Activated CD4-positive, alpha-beta T cell treated with anti-CD3 and anti-CD28 coated beads, Interleukin-2, amount 10 ng/mL, durations not matched to agents 24 days and 14 days (primary cell): ENCODE measurements around the gene LYSET. TPM values are rescaled to one million over a fixed set of nuclear protein-coding genes. Genes with fewer than 3 reads are reported as not detected.

Experiments used
- DNase-seq: peaks from one replicate; pipeline ENCODE4 v3.0.0; 2022
- H3K27ac Mint-ChIP-seq: one replicate; pipeline ENCODE4 v1.8.0; 2022; ENCODE audit warnings: mild to moderate bottlenecking, mixed read lengths
- H3K27me3 Mint-ChIP-seq: one replicate; pipeline ENCODE4 v1.8.0; 2022; ENCODE audit warnings: mixed read lengths
- H3K36me3 Mint-ChIP-seq: one replicate; pipeline ENCODE4 v1.8.0; 2022; ENCODE audit warnings: low read depth, mild to moderate bottlenecking, mixed read lengths
- H3K4me1 Mint-ChIP-seq: one replicate; pipeline ENCODE4 v1.8.0; 2021; ENCODE audit warnings: mixed read lengths
- H3K4me3 Mint-ChIP-seq: one replicate; pipeline ENCODE4 v1.8.0; 2022; ENCODE audit warnings: mild to moderate bottlenecking, moderate library complexity, mixed read lengths
- H3K9me3 Mint-ChIP-seq: one replicate; pipeline ENCODE4 v1.8.0; 2021; ENCODE audit warnings: mixed read lengths
- intact Hi-C: fragments of 100-400 bp; cut with micrococcal nuclease; formaldehyde crosslinking; loops from one replicate; pipeline ENCODE4 v1.15.1; 2023
- total RNA-seq: library from RNA; stranded (reverse); gene quantifications from 2 replicates; pipeline ENCODE4 v1.2.3, GENCODE V29; 2022

Gene LYSET
- total RNA-seq, 1 donor from 2014 or later = 18.6 TPM

DNA sequence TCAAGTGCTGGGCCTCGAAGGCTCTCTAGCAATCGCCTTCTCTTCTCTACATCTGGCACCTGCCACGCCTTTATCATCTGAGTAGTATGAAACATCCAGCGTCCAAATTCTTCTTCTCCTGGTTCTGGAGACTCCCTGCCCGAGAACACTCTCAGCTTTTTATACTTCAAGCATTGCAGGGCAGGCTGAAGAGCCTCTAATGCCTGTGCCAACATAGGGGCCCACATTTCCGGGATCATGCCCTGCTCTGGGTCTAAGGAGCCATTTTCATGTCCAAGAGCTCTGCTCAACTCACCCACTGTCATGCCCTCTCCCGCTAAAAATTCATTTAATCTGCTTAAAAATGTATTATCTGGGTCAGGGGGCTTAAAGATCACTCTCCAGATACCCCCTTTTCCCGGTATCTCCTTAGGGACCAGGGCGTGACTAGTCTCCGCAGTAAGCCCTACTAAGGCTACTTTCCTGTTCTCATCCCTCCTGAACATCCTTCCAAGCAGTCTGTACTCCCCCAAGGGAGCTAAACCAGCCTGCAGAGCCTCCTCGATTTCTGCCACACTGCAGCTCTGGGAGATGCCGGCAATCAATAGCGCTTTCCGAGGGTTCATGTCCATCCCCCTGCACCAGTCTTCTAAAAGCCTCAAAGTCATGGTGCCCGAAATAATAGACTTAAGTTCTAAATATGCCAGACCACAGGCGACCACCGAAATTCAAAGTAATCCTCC lies 1.4 kb upstream of the LYSET start:
- Mint-ChIP-seq H3K27ac (peak overlapping the region; percentile 90), H3K4me3 (peak overlapping the region; percentile 95), H3K4me1 (peaks cover 24% of the 10 kb centered on the region), H3K36me3 (peaks cover 21% of the 10 kb centered on the region), H3K9me3 (no peaks in the 10 kb centered on the region), H3K27me3 (no peaks in the 10 kb centered on the region)
- DNase-seq = peak; percentile 59
- intact Hi-C loops = loop anchor here (2.0 kb wide), 1 partner anchor 69 kb away; the partner anchor contains the start of gene ITPK1

DNA sequence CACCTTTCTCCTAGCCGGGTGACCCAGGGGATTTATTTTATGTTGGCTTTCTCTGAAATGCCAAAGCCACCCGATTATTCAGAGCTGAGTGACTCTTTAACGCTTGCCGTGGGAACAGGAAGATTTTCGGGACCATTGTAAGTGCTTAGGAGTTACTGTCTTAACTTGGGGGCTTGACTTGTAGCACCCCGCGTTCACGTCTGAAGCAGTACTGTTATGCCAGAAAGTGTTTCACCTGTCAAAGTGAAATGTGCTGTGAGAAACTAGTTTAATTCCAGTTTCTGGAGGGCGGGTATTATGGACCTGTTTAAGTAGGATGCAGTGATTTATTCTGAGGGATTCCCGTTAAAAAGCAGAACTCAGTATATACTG lies 218 bp downstream of the LYSET start:
- H3K4me1 Mint-ChIP-seq = peaks cover 27% of the 10 kb centered on the region
- peak overlapping the region; percentile 88 for H3K27ac Mint-ChIP-seq
- H3K36me3 Mint-ChIP-seq = peaks cover 26% of the 10 kb centered on the region
- intact Hi-C loops = loop anchor here (1.0 to 2.0 kb wide), 2 partner anchors 22 to 71 kb away; partner anchors contain the start of genes GON7, ITPK1 and UBR7
- H3K4me3 Mint-ChIP-seq = peak overlapping the region; percentile 91
- no peaks in the 10 kb centered on the region for H3K27me3 Mint-ChIP-seq
- DNase-seq = no peak
- no peaks in the 10 kb centered on the region for H3K9me3 Mint-ChIP-seq

DNA sequence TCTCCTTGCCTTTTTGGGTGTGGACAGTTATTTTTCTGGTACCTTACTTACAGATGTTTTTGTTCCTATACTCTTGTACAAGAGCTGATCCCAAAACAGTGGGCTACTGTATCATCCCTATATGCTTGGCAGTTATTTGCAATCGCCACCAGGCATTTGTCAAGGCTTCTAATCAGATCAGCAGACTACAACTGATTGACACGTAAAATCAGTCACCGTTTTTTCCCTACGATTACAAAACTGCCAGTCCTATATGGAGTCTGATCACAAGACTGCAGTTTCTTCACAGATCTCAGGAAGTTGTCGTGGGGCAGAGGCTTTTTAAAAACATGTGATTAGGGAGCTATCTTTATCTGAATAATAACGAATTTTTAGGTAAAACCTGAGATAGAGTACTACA lies 1.3 kb downstream of the LYSET start:
- H3K4me3 Mint-ChIP-seq = peak overlapping the region; percentile 47
- intact Hi-C loops = no loop called here
- no peaks in the 10 kb centered on the region for H3K9me3 Mint-ChIP-seq
- no peak for DNase-seq
- no peaks in the 10 kb centered on the region for H3K27me3 Mint-ChIP-seq
- peaks cover 27% of the 10 kb centered on the region for H3K4me1 Mint-ChIP-seq
- no peak overlapping the region for H3K27ac Mint-ChIP-seq
- peaks cover 26% of the 10 kb centered on the region for H3K36me3 Mint-ChIP-seq

DNA sequence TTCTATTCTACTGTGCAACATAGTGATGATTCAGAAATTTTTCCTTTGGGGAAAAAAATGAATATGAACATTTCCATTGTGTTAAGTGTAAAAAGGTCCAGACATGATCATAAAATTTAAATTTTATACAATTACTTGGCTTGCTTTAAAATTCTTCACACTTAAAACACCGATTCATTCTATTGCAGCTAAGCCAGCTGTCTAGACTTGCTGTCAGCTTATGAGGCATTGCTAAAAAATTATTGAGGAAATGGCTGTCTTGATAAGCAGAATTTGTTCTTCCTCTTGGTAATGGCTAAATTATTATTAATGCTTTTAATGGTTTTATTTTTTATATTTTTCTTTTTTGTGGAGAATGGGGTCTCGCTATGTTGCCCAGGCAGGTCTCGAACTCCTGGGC lies 1.8 kb downstream of the LYSET start:
- no peaks in the 10 kb centered on the region for H3K27me3 Mint-ChIP-seq
- intact Hi-C loops = no loop called here
- H3K4me1 Mint-ChIP-seq = peaks cover 25% of the 10 kb centered on the region
- no peak for DNase-seq
- peaks cover 22% of the 10 kb centered on the region for H3K36me3 Mint-ChIP-seq
- H3K4me3 Mint-ChIP-seq = no peak overlapping the region
- no peaks in the 10 kb centered on the region for H3K9me3 Mint-ChIP-seq
- no peak overlapping the region for H3K27ac Mint-ChIP-seq

DNA sequence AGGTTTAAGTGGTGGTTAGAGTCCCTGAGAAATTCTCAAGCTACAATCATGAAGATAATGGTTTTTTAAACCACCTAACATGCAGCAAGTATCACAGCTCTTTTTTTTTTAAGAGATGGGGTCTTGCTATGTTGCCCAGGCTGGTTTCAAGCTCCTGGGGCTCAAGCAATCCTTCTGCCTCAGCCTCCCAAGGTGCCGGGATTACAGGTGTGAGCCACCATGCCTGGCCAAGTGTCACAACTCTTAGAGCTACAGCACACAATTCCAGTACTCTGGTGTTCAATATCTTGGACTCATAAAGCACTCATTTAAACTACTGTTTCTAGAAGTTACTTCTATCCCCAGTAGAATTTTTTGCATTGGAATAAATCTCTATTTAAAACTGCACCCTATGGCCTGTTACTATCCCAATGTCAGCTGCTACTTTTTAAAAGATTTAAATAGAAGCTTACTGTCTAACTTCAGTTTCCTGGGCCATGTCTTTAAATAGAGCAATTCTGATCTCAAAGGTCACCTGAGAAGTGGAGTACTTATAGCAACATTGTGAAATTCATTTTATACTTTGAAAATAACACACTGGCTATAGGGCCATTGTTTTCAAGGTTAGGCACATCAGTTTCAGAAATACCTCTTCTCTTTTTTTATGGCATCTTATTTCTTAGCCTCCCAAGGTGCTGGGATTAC lies 10.3 kb downstream of the LYSET start:
- H3K27me3 Mint-ChIP-seq = no peaks in the 10 kb centered on the region

DNA sequence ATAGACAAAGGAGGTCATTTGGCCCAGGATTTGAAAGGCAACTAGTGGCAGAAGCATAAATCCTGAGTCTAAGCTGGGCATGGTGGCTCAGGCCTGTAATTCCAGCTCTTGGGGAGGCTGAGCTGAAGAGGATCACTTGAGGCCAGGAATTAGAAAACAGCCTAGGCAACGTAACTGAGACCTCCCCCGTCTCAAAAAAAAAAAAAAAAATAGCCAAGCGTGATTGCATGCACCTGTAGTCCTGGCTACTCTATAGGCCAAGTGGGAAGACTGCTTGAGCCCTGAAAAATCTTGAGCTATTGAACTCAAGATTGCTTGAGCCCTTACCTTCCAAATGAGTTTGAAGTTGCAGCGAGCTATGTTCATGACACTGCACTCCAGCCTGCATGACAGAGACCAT lies 13.9 kb downstream of the LYSET start:
- H3K9me3 Mint-ChIP-seq = no peaks in the 10 kb centered on the region
- H3K4me1 Mint-ChIP-seq = no peaks in the 10 kb centered on the region
- no peak for DNase-seq
- H3K27me3 Mint-ChIP-seq = no peaks in the 10 kb centered on the region
- H3K36me3 Mint-ChIP-seq = peaks cover 5% of the 10 kb centered on the region
- H3K4me3 Mint-ChIP-seq = no peak overlapping the region
- intact Hi-C loops = no loop called here
- no peak overlapping the region for H3K27ac Mint-ChIP-seq

More for the DNA sequence above, 10.3 kb downstream of the LYSET start:
- intact Hi-C loops = no loop called here
- Mint-ChIP-seq H3K36me3 (peaks cover 5% of the 10 kb centered on the region), H3K4me1 (no peaks in the 10 kb centered on the region), H3K27ac (no peak overlapping the region), H3K9me3 (no peaks in the 10 kb centered on the region), H3K4me3 (no peak overlapping the region)
- no peak for DNase-seq

DNA sequence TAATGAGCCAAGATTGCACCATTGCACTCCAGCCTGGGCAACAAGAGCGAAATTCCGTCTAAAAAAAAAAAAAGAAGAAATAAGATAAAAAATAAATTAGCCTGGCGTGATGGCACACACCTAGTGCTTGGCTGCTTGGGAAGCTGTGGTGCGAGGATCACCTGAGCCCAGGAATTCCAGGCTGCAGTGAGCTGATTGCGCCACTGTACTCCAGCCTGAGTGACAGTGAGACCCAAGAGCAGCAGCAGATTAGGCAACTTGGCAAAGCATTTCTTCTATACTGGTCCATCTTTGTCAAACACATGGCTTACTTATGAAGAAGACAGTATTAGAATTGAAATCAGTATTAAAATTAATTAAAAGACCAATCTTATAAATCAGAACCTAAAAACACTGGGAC lies 15.4 kb downstream of the LYSET start:
- Mint-ChIP-seq H3K4me3 (no peak overlapping the region), H3K9me3 (no peaks in the 10 kb centered on the region), H3K27ac (no peak overlapping the region), H3K36me3 (peaks cover 11% of the 10 kb centered on the region), H3K27me3 (no peaks in the 10 kb centered on the region), H3K4me1 (peaks cover 9% of the 10 kb centered on the region)
- no peak for DNase-seq
- intact Hi-C loops = no loop called here

DNA sequence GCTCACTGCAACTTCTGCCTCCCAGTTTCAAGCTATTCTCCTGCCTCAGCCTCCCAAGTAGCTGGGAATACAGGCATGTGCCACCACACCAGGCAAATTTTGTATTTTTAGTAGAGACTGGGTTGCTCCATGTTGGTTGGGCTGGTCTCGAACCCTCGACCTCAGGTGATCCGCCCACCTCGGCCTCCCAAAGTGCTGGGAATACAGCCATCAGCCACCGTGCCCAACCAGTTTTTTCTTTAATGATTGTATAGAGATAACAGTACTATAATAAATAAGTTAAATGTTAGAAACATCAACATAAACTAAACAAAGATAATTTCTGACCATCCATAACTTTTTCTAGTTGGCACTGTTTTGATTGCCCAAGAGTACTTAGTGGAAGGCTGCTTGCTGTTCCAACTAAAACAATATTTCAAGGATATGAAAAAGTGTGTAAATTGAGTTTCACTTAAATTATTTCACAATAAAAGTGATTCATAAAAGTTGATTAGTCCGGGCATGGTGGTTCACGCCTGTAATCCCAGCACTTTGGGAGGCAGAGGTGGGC lies 16.1 kb downstream of the LYSET start:
- intact Hi-C loops = no loop called here
- no peak for DNase-seq

DNA sequence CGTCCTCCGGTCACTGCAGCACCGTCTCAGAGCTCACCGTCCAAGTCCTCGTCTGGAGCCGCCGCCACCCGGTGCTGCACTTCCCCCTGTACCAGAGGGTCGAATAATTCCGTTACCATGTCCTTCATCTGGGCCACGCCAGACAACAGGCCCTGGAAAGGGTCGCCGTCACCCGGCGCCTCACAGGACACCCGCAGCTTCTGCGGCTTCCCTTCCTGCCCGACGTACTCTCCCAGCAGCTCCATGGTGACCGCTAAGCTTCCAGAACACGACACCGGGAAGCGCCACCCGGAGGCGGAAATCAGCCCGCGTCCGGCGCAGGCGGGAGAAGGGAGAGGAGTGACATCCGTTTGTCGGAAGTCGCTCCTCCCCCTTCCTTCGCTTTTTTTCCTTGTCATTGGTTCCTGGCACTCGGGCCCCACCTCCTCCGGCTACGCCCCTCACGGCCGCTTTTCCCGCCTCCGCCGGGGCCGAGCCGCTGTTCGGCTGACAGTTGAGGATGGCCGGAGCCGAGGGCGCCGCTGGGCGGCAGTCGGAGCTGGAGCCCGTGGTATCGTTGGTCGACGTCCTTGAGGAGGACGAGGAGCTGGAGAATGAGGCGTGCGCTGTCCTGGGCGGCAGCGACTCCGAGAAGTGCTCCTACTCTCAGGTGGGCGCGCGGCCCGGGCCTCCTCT lies 21.8 kb downstream of the LYSET start, which contains the start of the genes GON7 and UBR7:
Gene GON7 (minus strand): TSS at position 273 of the 675 bp plus-strand sequence. CDS start 28 bp downstream, at position 245.
Gene UBR7 (plus strand): TSS at position 464 of the 675 bp plus-strand sequence. CDS start 36 bp downstream, at position 500.
- Mint-ChIP-seq H3K27me3 (no peaks in the 10 kb centered on the region), H3K27ac (peak within 1 kb of the TSS; percentile 97), H3K4me3 (peak within 1 kb of the TSS; percentile 74), H3K36me3 (peaks cover 15% of the 10 kb centered on the region), H3K4me1 (peaks cover 32% of the 10 kb centered on the region), H3K9me3 (no peaks in the 10 kb centered on the region)
- DNase-seq = peak; percentile 98
- intact Hi-C loops = loop anchor here (1.0 to 5.0 kb wide), 4 partner anchors 22 to 412 kb away; partner anchors contain the start of genes BTBD7, GOLGA5, ITPK1 and LYSET

More for the DNA sequence above, 16.1 kb downstream of the LYSET start:
- Mint-ChIP-seq H3K9me3 (no peaks in the 10 kb centered on the region), H3K36me3 (peaks cover 11% of the 10 kb centered on the region), H3K4me3 (no peak overlapping the region), H3K27me3 (no peaks in the 10 kb centered on the region), H3K4me1 (peaks cover 13% of the 10 kb centered on the region), H3K27ac (no peak overlapping the region)

DNA sequence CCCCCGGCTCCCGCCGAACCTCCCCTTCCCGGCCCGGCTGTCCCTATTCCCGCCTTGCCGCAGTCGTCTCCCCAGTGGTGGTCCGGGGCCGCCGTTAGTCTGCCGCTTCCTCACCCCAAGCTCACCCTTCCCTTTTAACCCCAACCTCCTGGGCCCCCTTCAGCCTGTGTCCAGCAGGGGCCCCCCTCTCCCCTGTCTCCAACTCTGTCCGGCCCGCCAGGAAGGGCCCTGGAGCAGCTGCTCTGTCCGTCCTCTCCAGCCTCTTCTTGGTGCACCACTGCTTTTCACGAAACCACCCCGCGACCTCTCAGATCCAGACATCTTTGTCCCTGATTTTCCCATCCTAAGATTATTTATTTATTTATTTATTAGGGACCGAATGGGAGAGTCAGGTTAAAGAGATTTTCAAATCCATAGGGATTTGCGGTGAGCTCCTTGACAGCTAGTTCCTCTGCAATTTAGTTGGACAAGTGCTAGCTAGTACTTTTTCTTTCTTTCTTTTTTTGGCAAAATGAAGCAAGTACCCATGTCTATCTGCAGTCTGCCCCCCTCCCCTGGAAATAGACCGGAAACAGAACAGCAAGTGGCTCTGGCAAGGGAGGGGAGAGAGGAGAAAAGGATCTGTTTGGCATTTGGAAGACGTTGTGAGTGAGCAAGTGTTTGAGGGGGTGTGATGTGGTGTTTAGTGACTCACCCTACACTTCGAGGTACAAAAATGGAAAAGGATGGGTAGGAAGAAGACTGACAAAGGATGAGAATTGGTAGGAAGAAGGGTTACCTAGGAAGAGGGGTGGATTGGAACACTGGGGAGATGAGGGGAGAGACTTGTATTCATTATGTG lies 22.6 kb downstream of the LYSET start:
- Mint-ChIP-seq H3K9me3 (no peaks in the 10 kb centered on the region), H3K36me3 (peaks cover 21% of the 10 kb centered on the region), H3K27ac (peak overlapping the region; percentile 97), H3K4me3 (peak overlapping the region; percentile 74), H3K27me3 (no peaks in the 10 kb centered on the region), H3K4me1 (peaks cover 37% of the 10 kb centered on the region)
- peak; percentile 77 for DNase-seq
- intact Hi-C loops = loop anchor here (1.0 to 5.0 kb wide), 4 partner anchors 22 to 413 kb away; partner anchors contain the start of genes BTBD7, GOLGA5, ITPK1 and LYSET

DNA sequence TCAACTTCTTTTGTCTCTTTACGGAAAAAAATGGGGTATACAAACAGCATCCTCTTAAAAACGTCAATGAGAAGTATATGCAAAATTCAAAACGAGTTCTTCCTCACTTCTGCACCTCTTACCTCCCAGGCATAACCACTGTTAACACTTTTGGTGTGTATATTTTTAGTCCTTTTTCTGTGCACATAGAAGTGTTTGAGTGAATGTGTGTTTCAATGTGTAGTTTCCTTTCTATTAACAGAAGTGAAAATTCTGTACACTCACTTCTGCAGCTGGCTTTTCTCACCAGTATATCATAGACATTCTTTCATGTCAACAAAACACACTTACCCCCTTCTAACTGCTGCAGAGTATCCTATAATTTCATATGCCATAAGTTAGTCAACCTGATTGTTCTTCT lies 27.3 kb downstream of the LYSET start:
- peaks cover 22% of the 10 kb centered on the region for H3K4me1 Mint-ChIP-seq
- DNase-seq = no peak
- H3K4me3 Mint-ChIP-seq = no peak overlapping the region
- no peaks in the 10 kb centered on the region for H3K9me3 Mint-ChIP-seq
- intact Hi-C loops = no loop called here
- no peaks in the 10 kb centered on the region for H3K27me3 Mint-ChIP-seq
- peaks cover 29% of the 10 kb centered on the region for H3K36me3 Mint-ChIP-seq
- H3K27ac Mint-ChIP-seq = no peak overlapping the region

DNA sequence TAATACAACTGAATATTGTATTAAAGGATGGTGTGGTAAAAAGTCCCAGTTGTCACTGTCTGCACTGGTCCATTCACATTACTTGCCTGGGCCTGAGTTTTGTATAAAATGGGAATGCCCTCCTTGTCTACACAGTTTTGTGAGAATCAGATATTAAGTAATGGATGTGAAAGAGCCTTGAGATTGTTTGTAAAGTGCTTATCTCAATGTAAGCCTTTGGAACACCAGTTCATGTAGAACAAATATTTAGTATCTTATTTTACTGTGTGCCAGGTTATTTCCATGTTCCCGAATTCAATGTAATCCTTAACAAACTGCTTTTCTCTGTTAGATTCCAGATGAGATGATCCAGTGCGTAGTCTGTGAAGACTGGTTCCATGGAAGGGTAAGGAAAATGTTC lies 29.5 kb downstream of the LYSET start:
- Mint-ChIP-seq H3K4me1 (peaks cover 11% of the 10 kb centered on the region), H3K4me3 (no peak overlapping the region), H3K27ac (no peak overlapping the region), H3K36me3 (peaks cover 36% of the 10 kb centered on the region), H3K27me3 (no peaks in the 10 kb centered on the region), H3K9me3 (no peaks in the 10 kb centered on the region)
- intact Hi-C loops = no loop called here
- no peak for DNase-seq
